H1 (cell line): ENCODE data around the gene OGG1.

ENCODE experiments used
- CBX5 ChIP-seq: fragments of 300-800, 300-1000 bp; sonication (generic); IDR thresholded peaks from 2 replicates; pipeline ENCODE4 v1.7.1; 2016; ENCODE audit warnings: antibody characterized with exemption, low read length, low read depth
- CBX8 ChIP-seq: fragments of 300-800, 300-1000 bp; sonication (generic); IDR thresholded peaks from 2 replicates; pipeline ENCODE4 v1.7.1; 2016; ENCODE audit warnings: low read depth, low read length, borderline replicate concordance
- SP1 ChIP-seq: IDR thresholded peaks from 2 replicates; pipeline ENCODE4 v1.6.1; 2011; ENCODE audit warnings: low read depth, low read length
- TF ChIP-seq, protein P1 (sequence below), 3 experiments: IDR thresholded peaks; 1 replicate in 2 of 3; 2 replicates in 1 of 3; pipeline versions ENCODE4 v1.5.1 to v1.6.1; 2011; ENCODE audit warnings: low read length in 3 of 3, mild to moderate bottlenecking in 3 of 3, inconsistent platforms in 2 of 3, low read depth in 1 of 3, moderate library complexity in 1 of 3; ENCODE audit not compliant: insufficient read depth in 1 of 3; ENCODE audit errors: control extremely low read depth in 1 of 3

DNA sequence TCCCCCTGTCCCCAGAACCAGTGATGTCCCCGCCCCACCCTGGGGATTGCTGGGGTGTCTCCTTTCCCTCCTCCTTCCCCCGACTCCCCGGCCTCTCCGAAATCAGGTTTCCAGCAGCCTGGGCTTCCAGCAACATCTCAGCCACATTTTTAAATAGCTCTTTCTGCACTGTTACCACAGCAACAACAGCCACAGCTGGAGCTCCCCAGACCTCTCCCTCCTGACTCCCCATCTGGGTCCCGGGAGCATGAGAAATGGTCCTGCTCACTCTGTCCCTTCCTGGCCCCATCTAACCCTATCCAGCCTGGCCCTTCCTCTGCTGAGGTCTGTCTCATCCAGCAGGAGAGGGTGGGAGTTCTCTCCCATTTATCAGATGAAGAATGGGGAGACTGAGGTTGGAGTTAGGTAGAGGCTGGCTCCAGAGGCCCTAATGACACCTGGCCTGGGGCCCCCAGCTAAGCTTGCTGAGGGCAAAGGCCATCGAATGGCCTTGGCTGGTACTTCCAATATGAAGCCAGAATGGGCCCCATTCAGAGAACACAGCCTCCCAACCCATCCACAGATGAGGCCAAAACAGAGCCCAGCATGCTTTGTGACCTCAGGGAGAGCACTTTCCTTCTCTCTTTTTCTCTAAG lies 18.5 kb downstream of the OGG1 start:
- TF ChIP-seq SP1 (no peak), CBX8 (no peak), CBX5 (no peak)
- TF ChIP-seq, protein P1, sequence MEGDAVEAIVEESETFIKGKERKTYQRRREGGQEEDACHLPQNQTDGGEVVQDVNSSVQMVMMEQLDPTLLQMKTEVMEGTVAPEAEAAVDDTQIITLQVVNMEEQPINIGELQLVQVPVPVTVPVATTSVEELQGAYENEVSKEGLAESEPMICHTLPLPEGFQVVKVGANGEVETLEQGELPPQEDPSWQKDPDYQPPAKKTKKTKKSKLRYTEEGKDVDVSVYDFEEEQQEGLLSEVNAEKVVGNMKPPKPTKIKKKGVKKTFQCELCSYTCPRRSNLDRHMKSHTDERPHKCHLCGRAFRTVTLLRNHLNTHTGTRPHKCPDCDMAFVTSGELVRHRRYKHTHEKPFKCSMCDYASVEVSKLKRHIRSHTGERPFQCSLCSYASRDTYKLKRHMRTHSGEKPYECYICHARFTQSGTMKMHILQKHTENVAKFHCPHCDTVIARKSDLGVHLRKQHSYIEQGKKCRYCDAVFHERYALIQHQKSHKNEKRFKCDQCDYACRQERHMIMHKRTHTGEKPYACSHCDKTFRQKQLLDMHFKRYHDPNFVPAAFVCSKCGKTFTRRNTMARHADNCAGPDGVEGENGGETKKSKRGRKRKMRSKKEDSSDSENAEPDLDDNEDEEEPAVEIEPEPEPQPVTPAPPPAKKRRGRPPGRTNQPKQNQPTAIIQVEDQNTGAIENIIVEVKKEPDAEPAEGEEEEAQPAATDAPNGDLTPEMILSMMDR (IDR thresholded peaks at IDR 0.05; ENCODE audit: control extremely low read depth in 1 of 3, insufficient read depth in 1 of 3, low read depth in 1 of 3, low read length in 3 of 3), result no peak
